NCI-H748 treated with DMSO at 0.1 percent for 48 hours (cell line): ENCODE results near the gene HJURP.

Experiments
- DNase-seq: peaks from one replicate; lab custom pipeline; 2025; lab: John Stamatoyannopoulos, UW

HJURP gene

GRCh38 chr2:233814056-233814835, 40.1 kb downstream of the HJURP start:
- no peak for DNase-seq

DNA sequence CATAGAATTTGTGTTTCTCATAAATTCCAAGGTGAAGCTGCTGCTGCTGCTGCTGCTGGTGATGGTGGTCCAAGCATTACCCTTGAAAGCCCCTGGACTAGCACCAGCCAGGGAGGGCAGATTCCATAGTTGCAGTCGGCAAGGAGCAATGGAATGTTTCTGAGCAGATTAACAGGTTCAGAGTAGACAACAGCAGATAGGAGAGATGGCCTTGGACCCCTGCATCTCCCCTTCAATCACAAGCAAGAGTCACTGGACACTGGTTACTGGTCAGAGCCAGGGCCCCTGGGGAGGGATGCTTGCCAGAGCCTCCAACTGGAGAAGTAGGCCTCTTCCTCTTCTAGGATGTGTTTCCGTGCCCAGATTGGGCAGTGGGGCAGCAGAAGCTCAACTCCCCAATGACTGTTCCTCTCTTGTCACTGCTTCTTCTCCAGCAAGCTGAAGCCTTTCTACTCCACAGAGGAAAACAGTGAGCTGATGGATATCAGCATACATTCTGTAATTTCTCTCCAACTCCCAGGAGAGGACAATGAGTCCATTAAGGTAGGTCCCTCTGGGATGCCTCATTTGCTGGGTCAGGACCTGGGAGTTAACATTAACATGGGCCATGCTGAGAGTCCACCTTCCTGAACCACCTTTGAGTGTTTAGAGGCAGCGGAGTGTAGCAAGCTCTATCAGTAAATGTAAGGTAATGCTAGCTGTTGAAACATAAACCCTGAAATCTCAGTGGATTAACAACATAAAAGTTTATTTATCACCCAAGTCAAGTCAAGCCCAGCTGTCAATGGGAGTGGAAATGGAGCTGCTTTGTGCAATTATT, 40.9 kb downstream of the HJURP start:
- DNase-seq = no peak

DNA sequence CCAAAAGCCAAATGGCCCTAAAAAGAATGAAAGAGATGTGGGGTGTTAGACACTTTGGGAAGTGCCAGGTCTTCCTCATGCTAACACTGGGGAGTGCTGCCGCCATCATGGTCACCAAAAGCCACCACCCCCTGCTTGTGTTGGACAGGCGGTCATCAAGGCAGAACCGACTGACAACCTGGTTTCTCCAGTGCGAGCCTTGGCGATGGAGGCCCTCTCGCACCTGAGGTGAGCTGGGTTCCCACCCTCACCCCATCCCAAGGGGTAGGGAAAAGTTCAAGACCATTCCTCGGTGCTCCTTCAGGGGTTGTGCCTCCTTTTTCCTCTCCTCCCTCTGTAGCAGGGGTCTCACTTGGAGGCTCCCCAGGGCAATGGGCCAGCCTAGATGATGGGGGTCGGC, 42.6 kb downstream of the HJURP start:
- DNase-seq = no peak

- DNase-seq = no peak
Measured at GRCh38 chr2:233811087-233811486, 43.2 kb downstream of the HJURP start.

- no peak for DNase-seq
Measured at GRCh38 chr2:233810385-233810784, 44.0 kb downstream of the HJURP start.

DNA sequence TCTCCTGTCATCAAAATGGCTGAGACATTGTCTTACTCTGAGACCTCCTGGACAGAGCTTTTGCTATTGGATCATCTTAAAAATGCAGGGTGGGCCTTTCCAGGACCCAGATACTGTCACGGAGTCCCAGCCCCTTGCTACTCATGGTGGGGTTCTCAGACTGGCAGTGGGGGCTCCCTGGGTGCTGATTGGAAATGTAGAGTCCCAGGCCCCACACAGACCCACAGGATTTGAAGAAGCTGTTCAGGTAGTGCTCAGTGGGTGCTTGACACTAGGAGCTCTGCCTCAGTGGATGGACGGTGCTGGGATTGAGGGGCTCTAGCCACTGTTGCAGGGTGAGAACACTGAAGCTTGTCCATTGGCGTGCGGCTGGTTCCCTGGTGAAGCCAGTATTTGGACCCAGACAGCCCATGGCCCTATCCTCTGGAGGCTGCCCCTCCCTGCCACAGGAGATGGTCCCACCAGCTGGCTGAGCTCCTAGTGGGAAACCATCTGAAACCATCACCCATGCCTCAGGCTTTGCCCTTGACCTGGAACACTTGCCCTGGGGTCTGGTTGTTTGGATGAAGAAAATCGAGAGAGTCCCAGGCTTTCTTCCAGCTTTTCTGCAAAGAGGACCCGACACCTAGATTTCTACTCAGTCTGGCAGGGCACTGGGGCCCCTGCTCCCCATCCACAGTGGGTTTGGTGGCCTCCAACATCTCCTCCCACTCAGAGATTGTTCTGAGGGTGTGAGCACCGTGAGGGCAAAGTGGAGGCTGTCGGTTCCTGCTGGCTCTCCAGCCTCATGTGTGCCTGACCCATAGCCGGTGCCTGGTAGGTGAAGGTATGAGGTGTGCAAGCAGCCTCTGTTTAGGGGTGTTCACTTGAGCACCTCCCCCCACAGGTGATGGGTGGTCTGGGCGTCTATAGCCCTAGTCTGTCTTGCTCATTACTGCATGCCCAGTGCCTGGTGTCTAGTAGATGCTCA, 46.1 kb downstream of the HJURP start:
- no peak for DNase-seq

DNA sequence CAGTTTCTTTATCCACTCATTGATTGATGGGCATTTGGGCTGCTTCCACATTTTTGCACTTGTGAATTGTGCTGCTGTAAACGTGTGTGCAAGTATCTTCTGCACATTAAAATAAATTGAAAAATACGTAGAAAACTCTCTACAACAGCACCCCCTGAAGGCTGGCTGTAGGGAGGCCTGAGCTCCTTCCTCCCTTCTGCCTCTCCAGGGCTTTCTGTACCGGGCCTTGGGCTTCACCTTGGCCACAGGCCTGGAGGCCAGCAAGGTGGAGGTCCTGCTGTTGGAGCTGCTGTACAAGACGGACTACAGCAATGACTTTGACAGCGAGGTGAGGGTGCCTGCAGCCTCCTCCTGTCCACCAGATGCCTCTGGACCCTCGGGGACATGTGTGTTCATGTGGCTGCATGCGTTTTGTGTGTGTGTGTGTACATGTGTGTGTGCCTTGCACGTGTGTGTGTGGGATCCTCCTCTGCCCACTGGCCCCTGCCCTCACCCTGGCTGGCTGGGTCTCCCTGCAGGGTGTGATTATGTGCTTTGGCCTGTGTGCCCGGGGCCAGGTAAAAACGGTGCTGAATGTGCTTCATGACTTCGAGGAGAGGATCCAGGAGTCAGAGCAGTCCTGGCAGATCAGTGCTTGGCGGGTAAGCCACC, 47.0 kb downstream of the HJURP start:
- no peak for DNase-seq

DNA sequence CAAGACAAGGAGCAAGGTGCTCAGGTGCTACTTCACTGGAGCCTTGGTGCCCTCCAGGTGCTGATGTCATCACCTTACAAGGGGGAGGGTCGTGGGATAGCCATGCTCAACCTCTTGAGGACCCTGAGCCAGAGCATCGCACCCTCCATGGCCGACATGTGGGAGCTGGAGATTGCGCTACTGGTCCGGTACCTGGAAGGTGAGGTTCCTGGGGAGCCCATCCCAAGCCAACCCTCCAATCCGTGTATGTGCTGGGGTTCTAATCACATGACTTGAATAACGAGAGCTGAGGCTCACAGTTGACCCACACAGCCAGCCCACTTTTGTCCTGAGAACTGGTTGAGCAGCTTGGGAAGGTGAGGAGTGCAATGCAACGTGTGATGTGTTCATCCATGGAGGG, 50.3 kb downstream of the HJURP start:
- no peak for DNase-seq

DNA sequence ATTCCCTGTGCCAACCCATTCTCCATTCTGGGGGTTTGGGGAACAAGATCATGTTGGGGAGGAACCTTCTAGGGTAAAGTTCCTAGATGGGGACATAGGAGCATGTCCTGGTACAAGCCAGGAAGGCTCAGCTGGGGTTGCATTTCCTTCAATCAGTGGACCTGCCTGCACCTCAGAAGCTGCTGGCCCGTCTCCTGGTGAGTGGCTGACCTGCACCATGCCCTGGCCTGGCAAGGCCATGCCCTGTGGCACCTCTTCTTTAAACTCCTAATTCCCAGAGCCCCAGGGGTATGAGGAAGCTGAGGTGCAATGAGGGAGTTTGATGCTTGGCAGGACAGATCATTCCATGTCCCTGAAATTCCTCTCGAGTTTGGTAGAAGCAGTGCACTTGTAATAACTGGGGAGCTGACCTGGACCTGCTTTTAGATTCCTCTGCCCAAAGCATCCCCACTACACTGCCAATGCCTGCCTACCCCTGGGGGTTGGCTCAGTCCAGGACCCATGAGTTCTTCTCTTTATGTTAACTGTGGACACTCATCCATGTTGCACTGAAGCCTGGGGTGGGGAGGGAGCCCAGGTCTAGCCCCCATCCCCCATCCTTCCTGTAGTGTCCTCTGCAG, 50.9 kb downstream of the HJURP start:
- no peak for DNase-seq

DNA sequence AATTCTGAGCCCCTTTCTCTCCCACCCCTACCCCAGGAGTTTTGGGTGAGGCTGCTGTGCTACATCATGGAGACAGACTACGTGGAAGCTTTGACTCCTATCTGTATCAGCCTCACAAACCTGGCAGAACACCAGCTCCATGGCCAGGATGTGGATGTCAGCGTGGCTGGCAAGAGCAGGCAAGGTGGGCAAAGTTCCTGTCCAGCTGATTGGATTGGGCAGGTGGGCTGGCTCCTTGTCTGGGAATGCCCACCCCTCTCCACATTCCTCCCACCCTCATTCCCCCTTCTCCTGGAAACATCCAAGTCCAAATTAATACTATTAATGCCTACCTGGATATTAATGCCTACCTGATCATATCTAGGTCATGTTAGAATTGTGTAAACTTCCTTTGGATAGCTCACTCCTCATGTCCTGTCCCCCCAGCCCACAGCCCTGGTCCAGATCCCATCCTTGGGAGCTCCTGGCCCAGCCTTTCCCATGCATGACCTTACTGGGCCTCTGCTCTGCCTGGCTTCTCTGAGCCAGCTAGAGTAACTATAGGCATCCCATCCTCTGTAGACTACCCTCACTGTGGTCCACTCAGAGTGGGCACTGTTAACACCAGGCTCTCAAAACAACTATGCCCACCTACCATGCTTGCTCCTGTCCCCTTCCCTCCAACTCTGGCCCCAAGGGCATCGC, 52.1 kb downstream of the HJURP start:
- DNase-seq = no peak

DNA sequence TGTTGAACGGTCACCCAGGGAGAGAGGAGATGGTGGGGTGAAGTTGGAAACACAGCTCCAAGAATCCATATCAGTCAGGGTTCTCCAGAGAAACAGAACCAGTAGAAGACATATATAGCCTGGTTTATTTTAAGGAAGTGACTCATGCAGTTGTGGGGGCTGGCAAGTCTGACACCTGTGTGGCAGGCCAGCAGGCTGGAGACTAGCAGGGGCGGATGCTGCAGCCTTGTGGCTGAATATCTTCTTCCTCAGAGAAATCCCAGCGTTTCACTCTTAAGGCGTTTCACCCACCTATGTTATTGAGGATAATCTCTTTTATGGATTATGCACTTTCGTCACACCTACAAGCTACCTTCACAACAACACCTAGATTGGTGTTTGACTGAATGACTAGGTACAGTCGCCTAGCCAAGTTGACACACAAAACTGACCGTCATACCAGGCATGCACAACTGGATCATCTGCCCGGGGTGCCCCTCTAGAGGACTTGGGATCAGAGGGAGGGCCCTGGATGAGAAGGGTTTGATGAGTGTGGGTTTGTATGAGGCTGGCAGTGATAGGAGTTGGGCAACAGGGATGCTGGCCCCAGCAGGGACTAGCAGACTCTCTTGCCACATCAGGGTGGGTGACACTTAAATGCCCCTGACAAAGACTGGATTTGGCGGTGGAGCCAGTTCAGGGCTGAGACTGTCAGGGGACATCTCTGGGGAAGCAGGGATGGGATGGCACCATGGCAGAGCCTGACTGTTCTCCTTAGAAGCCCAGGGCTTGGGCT, 52.8 kb downstream of the HJURP start:
- no peak for DNase-seq

- no peak for DNase-seq
Measured at GRCh38 chr2:233800208-233800607, 54.1 kb downstream of the HJURP start.

- DNase-seq = no peak
Measured at GRCh38 chr2:233799716-233800115, 54.6 kb downstream of the HJURP start.

- DNase-seq = no peak
Measured at GRCh38 chr2:233799087-233799665, 55.2 kb downstream of the HJURP start.

- DNase-seq = no peak
Measured at GRCh38 chr2:233798335-233799086, 55.8 kb downstream of the HJURP start.

GRCh38 chr2:233796254-233796653, 58.1 kb downstream of the HJURP start:
- DNase-seq = no peak

DNA sequence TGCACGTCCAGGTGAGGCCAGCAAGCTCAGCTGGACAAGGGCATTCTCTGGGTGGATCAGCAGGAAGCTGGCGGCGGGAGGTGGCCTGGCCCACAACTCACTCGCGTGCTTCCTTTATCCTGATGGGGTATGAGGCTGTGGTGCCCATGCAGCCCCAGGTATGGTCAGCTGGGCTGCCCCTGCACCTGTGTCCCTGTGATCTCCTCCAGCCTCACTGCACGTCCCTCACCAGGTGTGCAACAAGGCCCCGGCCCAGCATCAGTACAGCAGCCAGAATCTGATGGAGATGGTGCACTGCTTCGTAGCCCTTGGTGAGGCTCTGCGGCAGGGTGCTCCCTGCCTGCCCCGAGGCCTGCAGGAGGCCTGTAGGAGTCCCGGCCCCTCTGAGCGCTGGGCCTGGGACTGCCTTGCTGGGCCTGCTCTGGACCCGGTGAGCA, 58.6 kb downstream of the HJURP start:
- no peak for DNase-seq

DNA sequence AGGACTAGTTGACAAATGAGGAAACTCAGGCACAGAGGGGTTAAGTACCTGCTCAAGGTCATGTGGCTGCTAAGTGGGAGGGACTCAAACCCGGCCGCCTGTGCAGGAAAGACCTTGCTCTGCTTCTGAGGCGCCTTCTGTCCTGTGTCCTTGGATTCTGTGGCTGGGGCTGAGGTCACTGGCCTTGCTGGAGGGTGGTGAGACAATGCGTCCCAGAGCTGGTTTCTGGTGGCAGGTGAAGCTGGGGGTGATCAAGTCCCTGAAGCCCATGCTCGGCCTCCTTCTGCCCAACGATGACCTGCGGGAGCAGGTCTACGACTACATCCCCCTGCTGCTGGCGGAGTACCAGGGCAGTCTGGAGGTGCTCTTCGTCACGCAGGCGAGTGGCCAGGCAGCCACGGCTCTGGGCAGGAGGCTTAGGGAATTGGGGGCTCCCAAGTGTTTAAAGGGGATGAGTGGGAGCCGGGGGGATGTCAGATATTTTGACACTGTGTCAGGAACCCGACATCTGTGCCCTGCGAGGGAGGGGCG, 60.1 kb downstream of the HJURP start:
- no peak for DNase-seq
